Esophagus (tissue), 2 donors: ENCODE data around the gene MOSPD2. TPM values are rescaled to one million over a fixed set of nuclear protein-coding genes. Genes with fewer than 3 reads are reported as not detected.
A peak's percentile ranks its signal among the peaks of the same experiment; 100 is the strongest.

Experiments
- H3K27ac ChIP-seq, 2 donors: one replicate each; pipeline ENCODE4 v1.5.1; 2013; ENCODE audit warnings: low read depth in 2 of 2, mild to moderate bottlenecking in 2 of 2, inconsistent platforms in 1 of 2, low read length in 1 of 2, moderate library complexity in 1 of 2
- H3K27me3 ChIP-seq, 2 donors: one replicate each; pipeline ENCODE4 v1.6.1; 2013; ENCODE audit warnings: low read length in 2 of 2, control low read depth in 1 of 2, mild to moderate bottlenecking in 1 of 2; ENCODE audit not compliant: insufficient read depth in 2 of 2, control insufficient read depth in 1 of 2
- H3K36me3 ChIP-seq, 2 donors: one replicate each; pipeline ENCODE4 v1.6.1; 2013; ENCODE audit warnings: low read length in 1 of 2; ENCODE audit not compliant: control insufficient read depth in 2 of 2, insufficient read depth in 2 of 2
- H3K4me1 ChIP-seq, 2 donors: one replicate each; pipeline ENCODE4 v1.6.1; 2013; ENCODE audit warnings: low read length in 1 of 2; ENCODE audit not compliant: control insufficient read depth in 2 of 2, insufficient read depth in 2 of 2
- H3K4me3 ChIP-seq, 2 donors: one replicate each; pipeline ENCODE4 v1.5.1; 2013; ENCODE audit warnings: low read length in 2 of 2, mild to moderate bottlenecking in 2 of 2, low read depth in 1 of 2, moderate library complexity in 1 of 2
- H3K9me3 ChIP-seq, 2 donors: one replicate each; pipeline ENCODE4 v1.6.1; 2013; ENCODE audit warnings: mild to moderate bottlenecking in 2 of 2, low read depth in 1 of 2, low read length in 1 of 2, moderate library complexity in 1 of 2; ENCODE audit not compliant: control insufficient read depth in 2 of 2, insufficient read depth in 1 of 2
- WGBS, 2 donors: extraction: QIAGEN DNeasy Blood & Tissue Kit; methylation state at CpG; one replicate each; pipeline ENCODE4 v1.1.7; 2013; 5-methylcytosine and 5-hydroxymethylcytosine counted together
- polyA plus RNA-seq, 2 donors: library from polyadenylated mRNA; stranded (reverse); fragments of 200-250 nt; gene quantifications; one replicate each; pipeline ENCODE4 v1.2.3, GENCODE V29; 2013
- donor health status: healthy with polysubstance abuse.
- donor health status: Bipolar disorder and iron deficiency.

The MOSPD2 gene
- polyA plus RNA-seq, 2 donors: 3.1 to 5.3 TPM

- Histone ChIP-seq H3K27ac (no peak overlapping the region), H3K9me3 (no peaks in the 10 kb centered on the region), H3K4me3 (no peak overlapping the region), H3K36me3 (no peaks in the 10 kb centered on the region), H3K27me3 (no peaks in the 10 kb centered on the region), H3K4me1 (no peaks in the 10 kb centered on the region)
- WGBS, 2 donors: 77 to 83% methylated on average over 1 of the region's 1 CpG
Observed at GRCh38 chrX:14865201-14865600, 8.0 kb upstream of the MOSPD2 start.

DNA sequence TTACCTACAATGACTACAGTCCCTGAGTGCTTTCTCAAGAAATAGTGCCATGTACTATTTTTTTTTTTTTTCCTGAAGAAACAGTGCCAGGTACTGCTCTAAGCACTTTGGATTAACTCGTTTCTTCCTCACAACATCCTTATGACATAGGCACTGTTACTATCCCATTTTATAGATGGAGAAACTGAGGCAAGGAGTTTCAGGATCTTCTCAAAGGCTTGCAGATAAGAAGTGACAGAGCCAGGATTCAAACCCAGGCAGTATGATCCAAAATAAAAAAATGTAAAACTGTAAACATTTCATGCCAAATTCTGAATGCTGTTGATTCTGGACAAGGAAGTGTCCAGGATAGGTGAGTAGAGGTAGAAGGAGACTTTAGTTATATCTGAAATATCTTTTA, 1.5 kb upstream of the MOSPD2 start:
- H3K4me3 ChIP-seq: no peak overlapping the region
- H3K36me3 ChIP-seq: no peaks in the 10 kb centered on the region
- no peaks in the 10 kb centered on the region for H3K4me1 ChIP-seq
- H3K9me3 ChIP-seq: no peaks in the 10 kb centered on the region
- 46 to 50% methylated on average over 1 of the region's 1 CpG for WGBS, 2 donors
- no peaks in the 10 kb centered on the region for H3K27me3 ChIP-seq
- no peak overlapping the region for H3K27ac ChIP-seq

GRCh38 chrX:14872355-14872754, 866 bp upstream of the MOSPD2 start:
- Histone ChIP-seq H3K4me3 (peak overlapping the region in 1 of 2 donors; percentile 50), H3K27ac (no peak overlapping the region)

DNA sequence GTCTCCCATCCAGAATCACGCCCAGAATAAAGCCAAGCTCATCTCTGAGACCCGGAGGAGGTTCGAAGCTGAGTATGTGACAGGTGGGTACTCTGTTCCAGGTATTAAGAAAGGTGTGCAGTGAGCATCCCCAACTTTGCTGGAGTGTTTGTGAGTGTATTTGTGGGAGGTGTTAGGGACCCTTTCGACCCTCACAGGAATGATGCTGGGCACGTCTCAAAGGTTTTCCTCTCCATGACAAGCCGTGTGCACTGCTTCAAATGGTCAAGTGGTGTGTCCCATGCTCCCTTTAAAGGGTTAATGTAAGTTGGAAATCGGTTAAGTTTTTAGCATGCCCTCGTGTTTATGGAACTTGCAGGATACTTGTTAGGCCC, 442 bp downstream of the MOSPD2 start:
- no peaks in the 10 kb centered on the region for H3K9me3 ChIP-seq
- peak overlapping the region; percentile 61 to 62 for H3K4me3 ChIP-seq
- H3K27ac ChIP-seq: peak overlapping the region; percentile 68
- no peaks in the 10 kb centered on the region for H3K27me3 ChIP-seq
- WGBS, 2 donors: 0 to 27% methylated on average over 8 of the region's 8 CpGs
- no peaks in the 10 kb centered on the region for H3K4me1 ChIP-seq
- no peaks in the 10 kb centered on the region for H3K36me3 ChIP-seq

More at GRCh38 chrX:14872355-14872754, 866 bp upstream of the MOSPD2 start:
- 15 to 30% methylated on average over 7 of the region's 7 CpGs for WGBS, 2 donors
- Histone ChIP-seq H3K36me3 (no peaks in the 10 kb centered on the region), H3K4me1 (no peaks in the 10 kb centered on the region), H3K9me3 (no peaks in the 10 kb centered on the region), H3K27me3 (no peaks in the 10 kb centered on the region)

- 74 to 90% methylated on average over 7 of the region's 7 CpGs for WGBS, 2 donors
- Histone ChIP-seq H3K27ac (no peak overlapping the region), H3K9me3 (no peaks in the 10 kb centered on the region), H3K36me3 (no peaks in the 10 kb centered on the region), H3K4me1 (no peaks in the 10 kb centered on the region), H3K27me3 (no peaks in the 10 kb centered on the region), H3K4me3 (no peak overlapping the region)
Observed at GRCh38 chrX:14875624-14876023, 2.4 kb downstream of the MOSPD2 start.

GRCh38 chrX:14883826-14884225, 10.6 kb downstream of the MOSPD2 start:
- Histone ChIP-seq H3K27ac (no peak overlapping the region), H3K4me1 (no peaks in the 10 kb centered on the region), H3K4me3 (no peak overlapping the region), H3K9me3 (no peaks in the 10 kb centered on the region), H3K27me3 (no peaks in the 10 kb centered on the region), H3K36me3 (no peaks in the 10 kb centered on the region)

GRCh38 chrX:14884714-14885113, 11.5 kb downstream of the MOSPD2 start:
- H3K4me3 ChIP-seq: no peak overlapping the region
- no peaks in the 10 kb centered on the region for H3K9me3 ChIP-seq
- no peaks in the 10 kb centered on the region for H3K4me1 ChIP-seq
- no peak overlapping the region for H3K27ac ChIP-seq
- no peaks in the 10 kb centered on the region for H3K36me3 ChIP-seq
- no peaks in the 10 kb centered on the region for H3K27me3 ChIP-seq
- 75 to 100% methylated on average over 1 of the region's 1 CpG for WGBS, 2 donors

GRCh38 chrX:14886252-14886651, 13.0 kb downstream of the MOSPD2 start:
- Histone ChIP-seq H3K36me3 (no peaks in the 10 kb centered on the region), H3K27me3 (no peaks in the 10 kb centered on the region), H3K4me1 (no peaks in the 10 kb centered on the region), H3K9me3 (no peaks in the 10 kb centered on the region), H3K4me3 (no peak overlapping the region), H3K27ac (no peak overlapping the region)
- 41 to 92% methylated on average over 3 of the region's 3 CpGs for WGBS, 2 donors

DNA sequence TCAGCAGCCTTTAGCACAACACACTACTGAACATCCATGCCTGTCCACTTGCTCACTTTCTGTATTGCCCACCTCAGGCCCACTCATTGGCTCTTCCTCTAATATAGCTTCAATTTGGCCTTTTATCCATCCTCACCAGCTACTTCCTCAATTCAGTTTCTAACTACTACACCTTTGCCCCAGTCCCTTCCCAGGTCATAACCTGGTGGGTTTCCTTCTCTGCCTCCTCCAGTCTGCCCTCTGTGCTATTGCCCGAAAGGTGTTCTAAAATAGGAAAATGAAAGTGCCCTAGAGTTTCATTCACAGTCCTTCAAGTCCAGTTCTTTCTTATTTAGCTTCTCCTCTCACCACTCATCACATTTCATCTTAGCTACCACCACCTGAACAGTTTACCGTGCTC, 23.1 kb downstream of the MOSPD2 start:
- 96 to 98% methylated on average over 2 of the region's 2 CpGs for WGBS, 2 donors
- no peaks in the 10 kb centered on the region for H3K36me3 ChIP-seq
- H3K27ac ChIP-seq: no peak overlapping the region
- no peaks in the 10 kb centered on the region for H3K4me1 ChIP-seq
- no peaks in the 10 kb centered on the region for H3K27me3 ChIP-seq
- no peaks in the 10 kb centered on the region for H3K9me3 ChIP-seq
- no peak overlapping the region for H3K4me3 ChIP-seq

GRCh38 chrX:14897042-14897441, 23.8 kb downstream of the MOSPD2 start:
- no peak overlapping the region for H3K4me3 ChIP-seq
- 81 to 90% methylated on average over 2 of the region's 2 CpGs for WGBS, 2 donors
- H3K4me1 ChIP-seq: no peaks in the 10 kb centered on the region
- H3K36me3 ChIP-seq: no peaks in the 10 kb centered on the region
- H3K27ac ChIP-seq: no peak overlapping the region
- no peaks in the 10 kb centered on the region for H3K9me3 ChIP-seq
- H3K27me3 ChIP-seq: no peaks in the 10 kb centered on the region
